Bone marrow (tissue), 2 donors: Measurements from ENCODE around the gene OR14I1.

Experiments used
- DNase-seq, 2 donors: peaks; one replicate each; lab custom pipeline; 2025; lab: John Stamatoyannopoulos, UW

The OR14I1 gene

GRCh38 chr1:248702714-248703113 is at the start of gene OR14I1:
OR14I1 (minus strand) TSS chr1:248702766.
- no peak for DNase-seq

GRCh38 chr1:248751635-248752034 is 49.1 kb upstream of the OR14I1 start:
- DNase-seq, result no peak

GRCh38 chr1:248751142-248751541 is 48.6 kb upstream of the OR14I1 start:
- no peak for DNase-seq

- DNase-seq, result no peak
Measured at GRCh38 chr1:248750496-248750895, 47.9 kb upstream of the OR14I1 start.

- DNase-seq, result no peak
Measured at GRCh38 chr1:248748211-248748610, 45.6 kb upstream of the OR14I1 start.

- DNase-seq, result no peak
Measured at GRCh38 chr1:248740876-248741275, 38.3 kb upstream of the OR14I1 start.

- no peak for DNase-seq
Measured at GRCh38 chr1:248739572-248740205, 37.1 kb upstream of the OR14I1 start.

GRCh38 chr1:248737457-248737856 is 34.9 kb upstream of the OR14I1 start:
- no peak for DNase-seq

GRCh38 chr1:248736977-248737376 is 34.4 kb upstream of the OR14I1 start:
- DNase-seq, result no peak

- DNase-seq, result no peak
Measured at GRCh38 chr1:248733566-248733965, 31.0 kb upstream of the OR14I1 start.

GRCh38 chr1:248730507-248731335 is 28.2 kb upstream of the OR14I1 start:
- DNase-seq, result no peak

- no peak for DNase-seq
Measured at GRCh38 chr1:248714248-248714647, 11.7 kb upstream of the OR14I1 start.

GRCh38 chr1:248710305-248710900 is 7.8 kb upstream of the OR14I1 start:
- DNase-seq, result no peak

GRCh38 chr1:248704606-248705005 is 2.0 kb upstream of the OR14I1 start:
- no peak for DNase-seq

GRCh38 chr1:248703674-248704073 is 1.1 kb upstream of the OR14I1 start:
- no peak for DNase-seq

- DNase-seq, result no peak
Measured at GRCh38 chr1:248699099-248699498, 3.5 kb downstream of the OR14I1 start.

- DNase-seq, result no peak
Measured at GRCh38 chr1:248697907-248698306, 4.7 kb downstream of the OR14I1 start.

- DNase-seq, result no peak
Measured at GRCh38 chr1:248696774-248697173, 5.8 kb downstream of the OR14I1 start.

- DNase-seq, result peak in 1 of 2 donors; percentile 2
Measured at GRCh38 chr1:248696261-248696660, 6.3 kb downstream of the OR14I1 start.

- no peak for DNase-seq
Measured at GRCh38 chr1:248695451-248696132, 7.0 kb downstream of the OR14I1 start.

- no peak for DNase-seq
Measured at GRCh38 chr1:248691567-248692155, 10.9 kb downstream of the OR14I1 start.
